ENCODE results near the gene CIDEB. TPM values are rescaled to one million over a fixed set of nuclear protein-coding genes. Genes with fewer than 3 reads are reported as not detected.

CIDEB gene
- total RNA-seq, 1 experiment from 2014 or later, result not detected

GRCh38 chr14:24356208-24356607 is 48.4 kb upstream of the CIDEB start:
- no peak for DNase-seq
- Mint-ChIP-seq H3K27me3 (ENCODE audit: low read depth) (peaks cover 68% of the 10 kb centered on the region), H3K27ac (no peak overlapping the region), H3K9me3 (no peaks in the 10 kb centered on the region; a peak in 1 of 5 replicates), H3K4me3 (no peak overlapping the region), H3K36me3 (ENCODE audit: insufficient read depth in 1 of 3, low read depth in 3 of 3) (no peaks in the 10 kb centered on the region), H3K4me1 (no peaks in the 10 kb centered on the region)
- Histone ChIP-seq H3K27ac (ENCODE audit: insufficient read length, low read depth, low read length) (no peak overlapping the region), H2AK5ac (ENCODE audit: insufficient read length, low read length) (no peak overlapping the region), H3K4me2 (ENCODE audit: insufficient read depth, insufficient read length, low read length) (no peak overlapping the region), H2BK5ac (ENCODE audit: insufficient read length, low read length) (no peak overlapping the region), H3T11ph (ENCODE audit: low read length) (no peak overlapping the region), H3K56ac (ENCODE audit: insufficient read length, low read depth, low read length) (no peak overlapping the region), H3K14ac (ENCODE audit: insufficient read depth, low read length) (no peak overlapping the region), H4K20me1 (ENCODE audit: control insufficient read depth, insufficient read depth, insufficient read length) (no peaks in the 10 kb centered on the region), H2BK12ac (ENCODE audit: insufficient read length, low read depth, low read length) (no peak overlapping the region), H4K5ac (ENCODE audit: insufficient read length, low read depth, low read length) (no peak overlapping the region), H4K91ac (ENCODE audit: insufficient read length, low read depth, low read length) (no peak overlapping the region), H2AFZ (ENCODE audit: low read length) (no peak overlapping the region), H3K79me1 (ENCODE audit: insufficient read depth, low read depth, low read length, poor library complexity, severe bottlenecking) (no peaks in the 10 kb centered on the region), H3K18ac (ENCODE audit: insufficient read length, low read depth, low read length) (no peak overlapping the region), H2BK120ac (ENCODE audit: low read depth, low read length, poor library complexity, severe bottlenecking) (no peak overlapping the region), H3K4ac (ENCODE audit: low read depth, low read length) (no peak overlapping the region), H3K79me2 (ENCODE audit: insufficient read depth, low read length) (no peaks in the 10 kb centered on the region), H3K9ac (ENCODE audit: extremely low read depth, insufficient read length, low read length) (no peak overlapping the region), H3K4me1 (ENCODE audit: insufficient read depth, low read length) (no peaks in the 10 kb centered on the region), H4K8ac (replicated peaks; ENCODE audit: insufficient read length, low read depth, low read length) (no peak overlapping the region), H3K23ac (ENCODE audit: insufficient read length, low read depth, low read length) (no peak overlapping the region), H3K23me2 (ENCODE audit: insufficient read length, low read depth, low read length, poor library complexity, severe bottlenecking) (no peaks in the 10 kb centered on the region), H2BK15ac (ENCODE audit: low read depth, low read length) (no peak overlapping the region), H3K27me3 (ENCODE audit: insufficient read depth, low read length) (no peaks in the 10 kb centered on the region; the same call in 1 of the 2 replicates), H3K9me3 (ENCODE audit: control insufficient read depth, low read depth, low read length) (no peaks in the 10 kb centered on the region), H2BK20ac (ENCODE audit: low read depth, low read length, poor library complexity, severe bottlenecking) (no peak overlapping the region)
- WGBS (ENCODE audit: extremely low coverage, insufficient read length, low lambda C conversion rate), result no CpG with 5 or more reads among the region's 4 CpGs
- TF ChIP-seq CTCF (conservative IDR thresholded peaks at IDR 0.05), result no peak
